ENCODE data around the gene TSPAN11. TPM values are rescaled to one million over a fixed set of nuclear protein-coding genes. Genes with fewer than 3 reads are reported as not detected.

Gene TSPAN11
- total RNA-seq, 2 donors from 2014 or later, result 2.5 to 4.1 TPM

DNA sequence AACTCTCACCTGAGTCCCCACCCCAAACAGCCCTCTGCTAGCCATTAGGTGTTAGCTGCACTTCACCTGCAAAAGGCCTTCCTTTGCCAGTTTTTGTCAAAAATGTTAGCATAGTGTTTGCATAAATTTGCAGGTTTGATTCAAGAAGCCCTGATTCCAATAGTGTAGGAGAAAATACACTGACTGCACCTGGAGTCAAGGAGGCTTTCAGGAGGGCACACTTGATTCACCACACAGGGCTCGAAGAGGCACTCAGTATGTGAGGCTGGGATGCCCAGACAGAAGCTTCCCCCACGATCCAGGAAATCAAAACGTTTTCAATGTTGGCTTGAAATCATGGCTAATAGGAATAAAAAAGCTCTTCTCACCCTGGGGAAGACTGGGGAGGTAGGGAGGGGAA lies 106.6 kb downstream of the TSPAN11 start:
- Histone ChIP-seq H3K4me1 (peaks cover 0 to 57% of the 10 kb centered on the region in 2 donors), H3K4me3 (no peak overlapping the region), H3K27ac (peak overlapping the region; percentile 40 to 64), H3K36me3 (no peaks in the 10 kb centered on the region), H3K27me3 (no peaks in the 10 kb centered on the region), H3K9me3 (no peaks in the 10 kb centered on the region)
- TF ChIP-seq, protein P1, sequence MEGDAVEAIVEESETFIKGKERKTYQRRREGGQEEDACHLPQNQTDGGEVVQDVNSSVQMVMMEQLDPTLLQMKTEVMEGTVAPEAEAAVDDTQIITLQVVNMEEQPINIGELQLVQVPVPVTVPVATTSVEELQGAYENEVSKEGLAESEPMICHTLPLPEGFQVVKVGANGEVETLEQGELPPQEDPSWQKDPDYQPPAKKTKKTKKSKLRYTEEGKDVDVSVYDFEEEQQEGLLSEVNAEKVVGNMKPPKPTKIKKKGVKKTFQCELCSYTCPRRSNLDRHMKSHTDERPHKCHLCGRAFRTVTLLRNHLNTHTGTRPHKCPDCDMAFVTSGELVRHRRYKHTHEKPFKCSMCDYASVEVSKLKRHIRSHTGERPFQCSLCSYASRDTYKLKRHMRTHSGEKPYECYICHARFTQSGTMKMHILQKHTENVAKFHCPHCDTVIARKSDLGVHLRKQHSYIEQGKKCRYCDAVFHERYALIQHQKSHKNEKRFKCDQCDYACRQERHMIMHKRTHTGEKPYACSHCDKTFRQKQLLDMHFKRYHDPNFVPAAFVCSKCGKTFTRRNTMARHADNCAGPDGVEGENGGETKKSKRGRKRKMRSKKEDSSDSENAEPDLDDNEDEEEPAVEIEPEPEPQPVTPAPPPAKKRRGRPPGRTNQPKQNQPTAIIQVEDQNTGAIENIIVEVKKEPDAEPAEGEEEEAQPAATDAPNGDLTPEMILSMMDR (IDR thresholded peaks at IDR 0.05), result no peak
- DNase-seq (ENCODE audit: low spot score), result no peak

DNA sequence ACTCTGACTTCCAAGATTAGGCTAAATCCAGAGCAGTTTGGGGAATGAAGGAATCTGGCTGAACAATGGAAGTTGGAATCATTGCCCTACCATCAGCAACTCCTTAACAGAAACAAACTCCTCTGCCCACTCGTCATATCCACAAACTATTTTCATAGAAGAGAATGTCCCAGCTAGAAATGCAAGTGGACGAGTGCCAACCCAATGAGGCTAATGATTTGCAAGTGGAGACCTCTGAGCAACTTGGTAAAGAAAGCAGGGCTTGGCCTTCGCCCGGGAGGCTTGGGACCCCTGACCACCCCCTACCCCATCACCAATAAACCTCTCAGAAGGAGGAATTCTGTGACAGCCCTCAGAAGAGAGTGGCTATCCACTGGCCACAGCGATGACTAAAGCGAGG lies 107.1 kb downstream of the TSPAN11 start:
- Histone ChIP-seq H3K36me3 (no peaks in the 10 kb centered on the region), H3K9me3 (no peaks in the 10 kb centered on the region), H3K27ac (peak overlapping the region; percentile 40 to 64), H3K4me3 (no peak overlapping the region), H3K4me1 (peaks cover 0 to 57% of the 10 kb centered on the region in 2 donors), H3K27me3 (no peaks in the 10 kb centered on the region)
- TF ChIP-seq, protein P1 (IDR thresholded peaks at IDR 0.05), result no peak
- DNase-seq (ENCODE audit: low spot score), result no peak

DNA sequence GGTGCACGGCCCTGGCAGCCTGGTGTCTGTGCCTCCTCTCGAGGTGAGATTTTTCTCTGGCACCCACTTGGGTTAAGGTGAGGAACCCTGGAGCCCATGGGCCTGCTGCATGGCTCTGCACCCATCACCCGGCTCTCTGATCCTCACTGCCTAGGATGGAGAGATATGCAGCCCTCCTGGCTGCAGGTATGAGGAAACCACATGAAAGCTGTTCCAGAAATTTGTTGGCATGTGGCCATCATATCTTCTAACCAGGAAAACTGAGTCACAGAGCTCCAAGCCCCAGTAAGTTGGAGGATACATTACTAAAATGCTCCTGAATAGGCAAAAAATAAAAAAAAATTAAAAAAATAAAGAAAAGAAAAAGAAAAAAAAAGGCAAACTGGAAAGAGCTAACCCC lies 107.8 kb downstream of the TSPAN11 start:
- DNase-seq (ENCODE audit: low spot score), result no peak
- peak overlapping the region in 1 of 2 donors; percentile 64 for H3K27ac ChIP-seq
- H3K27me3 ChIP-seq, result no peaks in the 10 kb centered on the region
- TF ChIP-seq, protein P1 (IDR thresholded peaks at IDR 0.05), result no peak
- no peak overlapping the region for H3K4me3 ChIP-seq
- H3K4me1 ChIP-seq, result peaks cover 0 to 52% of the 10 kb centered on the region in 2 donors
- no peaks in the 10 kb centered on the region for H3K9me3 ChIP-seq
- no peaks in the 10 kb centered on the region for H3K36me3 ChIP-seq

DNA sequence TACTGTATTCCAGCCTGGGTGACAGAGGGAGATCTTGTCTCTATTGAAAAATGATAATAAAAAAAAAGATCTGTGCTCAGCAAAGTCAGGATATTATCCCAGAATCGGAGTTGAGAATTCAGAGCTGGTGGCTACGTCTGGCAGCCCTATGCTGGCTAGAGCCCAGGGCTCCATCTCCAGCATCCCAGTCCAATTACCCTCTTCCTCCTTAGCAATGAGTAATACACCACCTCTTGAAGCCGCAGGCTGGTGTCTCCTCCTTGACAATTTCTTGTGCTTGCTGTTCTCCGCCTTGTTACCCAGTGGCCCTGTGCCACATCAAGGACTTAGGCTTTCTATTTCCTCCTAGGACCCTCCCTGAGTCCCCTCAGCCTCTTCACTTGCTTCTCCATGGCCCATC lies 108.7 kb downstream of the TSPAN11 start:
- TF ChIP-seq, protein P1 (IDR thresholded peaks at IDR 0.05), result no peak

DNA sequence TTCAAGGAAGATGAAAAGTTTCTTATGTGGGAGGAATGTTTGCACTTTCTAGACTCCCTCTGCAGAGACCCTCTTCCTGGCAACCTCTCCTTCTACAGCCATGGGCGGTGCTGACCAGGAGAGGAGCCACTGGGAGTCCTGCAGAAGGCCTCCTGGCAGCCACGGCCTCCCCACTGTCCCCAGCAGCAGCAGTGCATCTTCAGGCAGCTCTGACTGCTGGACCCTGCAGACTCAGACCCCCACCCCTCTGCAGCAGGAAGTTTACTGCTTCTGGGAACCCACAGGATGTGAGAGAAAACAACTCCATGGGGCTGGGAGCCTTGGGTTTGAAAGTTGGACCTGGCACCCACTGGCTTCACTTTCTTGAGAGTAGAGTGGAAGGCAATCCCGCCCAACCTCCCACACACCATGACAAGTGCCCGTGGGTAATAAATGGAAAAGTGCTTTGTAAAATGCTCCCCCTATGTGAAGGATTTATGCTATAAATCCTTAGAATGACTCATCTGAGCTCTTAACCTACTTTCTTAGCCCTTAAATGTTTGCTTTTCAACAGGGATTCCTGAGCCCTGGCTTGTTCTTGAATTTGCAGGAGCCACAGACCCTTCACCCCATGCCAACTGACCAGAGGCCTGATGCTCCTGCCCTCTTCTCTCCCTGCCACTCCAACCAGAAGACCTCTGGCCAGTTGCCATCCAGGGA lies 109.6 kb downstream of the TSPAN11 start:
- DNase-seq (ENCODE audit: low spot score), result no peak
- Histone ChIP-seq H3K27ac (no peak overlapping the region), H3K4me1 (peaks cover 0 to 37% of the 10 kb centered on the region in 2 donors), H3K36me3 (no peaks in the 10 kb centered on the region), H3K27me3 (no peaks in the 10 kb centered on the region), H3K4me3 (no peak overlapping the region), H3K9me3 (no peaks in the 10 kb centered on the region)
- TF ChIP-seq, protein P1 (IDR thresholded peaks at IDR 0.05), result no peak

More for the DNA sequence above, 108.7 kb downstream of the TSPAN11 start:
- H3K27ac ChIP-seq, result no peak overlapping the region
- no peak overlapping the region for H3K4me3 ChIP-seq
- H3K9me3 ChIP-seq, result no peaks in the 10 kb centered on the region
- H3K4me1 ChIP-seq, result peaks cover 0 to 46% of the 10 kb centered on the region in 2 donors
- no peaks in the 10 kb centered on the region for H3K36me3 ChIP-seq
- no peak for DNase-seq (ENCODE audit: low spot score)
- H3K27me3 ChIP-seq, result no peaks in the 10 kb centered on the region

DNA sequence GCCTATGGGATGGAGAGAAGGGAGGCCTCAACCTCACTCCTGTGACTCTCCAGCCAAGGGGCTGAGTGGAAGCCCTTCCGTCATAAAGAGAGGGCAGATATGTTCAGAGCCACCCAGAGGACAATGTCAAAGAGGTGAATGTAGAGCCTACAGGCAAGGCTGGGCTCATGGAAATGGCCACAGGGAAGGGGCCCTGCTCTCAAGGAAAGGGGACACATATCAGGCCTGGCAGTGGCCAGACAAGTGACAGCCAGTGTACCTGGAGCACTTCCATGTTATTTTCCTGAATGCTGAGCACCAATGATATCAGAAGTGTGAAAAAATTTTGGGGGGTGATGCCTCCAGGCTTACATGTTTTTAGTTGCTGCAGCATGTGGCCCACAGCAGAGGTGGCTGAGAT lies 110.5 kb downstream of the TSPAN11 start:
- TF ChIP-seq, protein P1 (IDR thresholded peaks at IDR 0.05), result no peak
- Histone ChIP-seq H3K9me3 (no peaks in the 10 kb centered on the region), H3K4me3 (no peak overlapping the region), H3K27me3 (no peaks in the 10 kb centered on the region), H3K36me3 (no peaks in the 10 kb centered on the region), H3K4me1 (peaks cover 0 to 31% of the 10 kb centered on the region in 2 donors), H3K27ac (peak overlapping the region in 1 of 2 donors; percentile 41)
- DNase-seq (ENCODE audit: low spot score), result no peak

Data from right atrium auricular region (tissue), 2 donors.